B cell (primary cell): ENCODE results near the gene CSTF2. TPM values are rescaled to one million over a fixed set of nuclear protein-coding genes. Genes with fewer than 3 reads are reported as not detected.

Experiments used
- ATAC-seq: fragments of 200-7000 bp; cut with Tn5 transposase; one replicate; pipeline ENCODE4 v1.10.0; 2021; ENCODE audit warnings: low read depth, mild to moderate bottlenecking, moderate number of reproducible peaks, moderate library complexity
- CTCF ChIA-PET: fragments of 350-600 bp; sonication (Branson Sonifier 250); formaldehyde crosslinking; loops from one replicate; lab custom pipeline; 2021; ENCODE audit warnings: antibody characterized with exemption, inconsistent platforms; lab: Charles Lee
- POLR2A ChIA-PET: fragments of 350-600 bp; sonication (Branson Sonifier 250); formaldehyde crosslinking; loops from one replicate; lab custom pipeline; 2021; ENCODE audit warnings: antibody characterized with exemption; lab: Charles Lee
- DNase-seq: peaks from one replicate; pipeline ENCODE4 v3.0.0; 2013
- H2AFZ ChIP-seq: 2 replicates; pipeline ENCODE4 v1.6.1; 2012; ENCODE audit warnings: mild to moderate bottlenecking, low read depth, low read length; ENCODE audit not compliant: insufficient read depth, poor library complexity, severe bottlenecking
- H3K27ac ChIP-seq, 2 donors: 1 replicate in 1 of 2; 2 replicates in 1 of 2; pipeline ENCODE4 v1.5.1; 2012 to 2013; ENCODE audit warnings: low read length in 2 of 2, mild to moderate bottlenecking in 2 of 2, moderate library complexity in 1 of 2
- H3K27me3 ChIP-seq, 4 experiments: fragments of 200-600 bp in 1 of 4; sonication (generic) in 1 of 4; replicated peaks in 1 of 4; 1 replicate in 2 of 4; 2 replicates in 2 of 4; pipeline versions ENCODE4 v1.6.1 to v1.7.0; 2013 to 2016; ENCODE audit warnings: low read length in 3 of 4, mild to moderate bottlenecking in 2 of 4, mixed read lengths in 1 of 4, moderate library complexity in 1 of 4; ENCODE audit not compliant: insufficient read depth in 4 of 4, control insufficient read depth in 3 of 4; ENCODE audit errors: control extremely low read depth in 1 of 4
- H3K36me3 ChIP-seq, 2 experiments: replicated peaks in 1 of 2; 1 replicate in 1 of 2; 2 replicates in 1 of 2; pipeline versions ENCODE4 v1.6.1 to v1.7.1; 2013; ENCODE audit warnings: low read length in 1 of 2; ENCODE audit not compliant: insufficient read depth in 2 of 2, control insufficient read depth in 1 of 2; ENCODE audit errors: control extremely low read depth in 1 of 2, extremely low read depth in 1 of 2
- H3K4me1 ChIP-seq, 2 donors: fragments of 200-600 bp in 1 of 2; sonication (generic) in 1 of 2; 1 replicate in 1 of 2; 2 replicates in 1 of 2; pipeline versions ENCODE4 v1.5.1 to v1.6.1; 2013 to 2017; ENCODE audit warnings: low read length in 2 of 2; ENCODE audit not compliant: control insufficient read depth in 2 of 2, insufficient read depth in 2 of 2
- H3K4me2 ChIP-seq: replicated peaks from 2 replicates; pipeline ENCODE3; 2012; ENCODE audit warnings: mild to moderate bottlenecking, low read depth, low read length; ENCODE audit not compliant: poor library complexity, severe bottlenecking
- H3K4me3 ChIP-seq, 5 experiments: fragments of 200-600 bp in 1 of 5; sonication (generic) in 1 of 5; 1 replicate in 3 of 5; 2 replicates in 2 of 5; pipeline versions ENCODE4 v1.5.1 to v1.7.0; 2011 to 2016; ENCODE audit warnings: low read length in 4 of 5, mild to moderate bottlenecking in 4 of 5, low read depth in 2 of 5, control low read depth in 1 of 5, moderate library complexity in 1 of 5; ENCODE audit not compliant: insufficient read depth in 1 of 5; ENCODE audit errors: control extremely low read depth in 1 of 5, extremely low read depth in 1 of 5
- H3K79me2 ChIP-seq: fragments of 200-600 bp; sonication (generic); one replicate; pipeline ENCODE4 v1.6.0; 2016; ENCODE audit warnings: low read length; ENCODE audit not compliant: control insufficient read depth, insufficient read depth
- H3K9ac ChIP-seq: fragments of 200-600 bp; sonication (generic); 2 replicates; pipeline ENCODE4 v1.6.1; 2017; ENCODE audit warnings: mild to moderate bottlenecking, low read length, moderate library complexity
- H3K9me3 ChIP-seq, 3 donors: one replicate each; pipeline versions ENCODE4 v1.6.1 to v1.7.1; 2013; ENCODE audit warnings: low read length in 2 of 3; ENCODE audit not compliant: control insufficient read depth in 2 of 3, insufficient read depth in 1 of 3; ENCODE audit errors: control extremely low read depth in 1 of 3
- H4K20me1 ChIP-seq: 2 replicates; pipeline ENCODE4 v1.6.0; 2012; ENCODE audit warnings: mild to moderate bottlenecking, low read length; ENCODE audit not compliant: insufficient read depth, control insufficient read depth, poor library complexity, severe bottlenecking
- H3K27ac Mint-ChIP-seq: one replicate; pipeline ENCODE4 v1.8.0; 2021; ENCODE audit warnings: mixed read lengths
- H3K27me3 Mint-ChIP-seq: one replicate; pipeline ENCODE4 v1.8.0; 2021; ENCODE audit warnings: mixed read lengths
- H3K4me1 Mint-ChIP-seq: one replicate; pipeline ENCODE4 v1.8.0; 2021; ENCODE audit warnings: mixed read lengths
- H3K4me3 Mint-ChIP-seq: one replicate; pipeline ENCODE4 v1.8.0; 2021; ENCODE audit warnings: mixed read lengths
- H3K9me3 Mint-ChIP-seq: one replicate; pipeline ENCODE4 v1.8.0; 2022; ENCODE audit warnings: mixed read lengths; ENCODE audit not compliant: insufficient read depth
- CTCF ChIP-seq: fragments of 200-600 bp; IDR thresholded peaks from one replicate; pipeline ENCODE4 v1.8.0; 2022; ENCODE audit warnings: antibody characterized with exemption, mild to moderate bottlenecking
- EZH2 ChIP-seq: IDR thresholded peaks from 2 replicates; pipeline ENCODE4 v1.6.1; 2012; ENCODE audit warnings: borderline replicate concordance, low read depth, mild to moderate bottlenecking, moderate library complexity, low read length; ENCODE audit not compliant: insufficient read depth, poor library complexity, severe bottlenecking
- WGBS: methylation state at CpG from one replicate; pipeline ENCODE4 v1.1.5; 2013; ENCODE audit warnings: missing lambda C conversion rate; ENCODE audit not compliant: insufficient coverage; 5-methylcytosine and 5-hydroxymethylcytosine counted together
- intact Hi-C: fragments of 100-400 bp; cut with micrococcal nuclease; formaldehyde crosslinking; loops from one replicate; pipeline ENCODE4 v1.10.0; 2022
- polyA plus RNA-seq: library from polyadenylated mRNA; depleted of rRNA; stranded (reverse); fragments of >200 nt; gene quantifications from 2 replicates; pipeline ENCODE4 v1.2.3, GENCODE V29; 2012
- total RNA-seq, 2 donors: library from RNA; stranded (reverse); fragments of 120-200 nt in 1 of 2; gene quantifications; 1 replicate in 1 of 2; 2 replicates in 1 of 2; pipeline versions ENCODE4 v1.2.3 to v1.2.4, GENCODE V29; 2013 to 2022

The CSTF2 gene
- total and polyA plus RNA-seq, 2 donors (not counting 1 experiment from before 2014, with no cell fraction given) = 7.0 to 16.4 TPM

GRCh38 chrX:100830547-100830946 is 10.4 kb downstream of the CSTF2 start:
- H3K27ac Mint-ChIP-seq = no peak overlapping the region
- peaks cover 11% of the 10 kb centered on the region for H3K4me1 Mint-ChIP-seq
- POLR2A ChIA-PET = no interaction called here
- Histone ChIP-seq H3K79me2 (no peaks in the 10 kb centered on the region), H3K36me3 (peaks cover 0 to 47% of the 10 kb centered on the region in 2 experiments), H3K4me3 (no peak overlapping the region), H3K4me2 (no peak overlapping the region), H3K9me3 (no peaks in the 10 kb centered on the region), H4K20me1 (no peaks in the 10 kb centered on the region), H2AFZ (no peak overlapping the region), H3K4me1 (peaks cover 0 to 13% of the 10 kb centered on the region in 2 donors), H3K27me3 (no peaks in the 10 kb centered on the region), H3K9ac (no peak overlapping the region), H3K27ac (no peak overlapping the region)
- TF ChIP-seq CTCF (no peak), EZH2 (no peak)
- H3K27me3 Mint-ChIP-seq = no peaks in the 10 kb centered on the region
- intact Hi-C loops = no loop called here
- CTCF ChIA-PET = no interaction called here
- 93% methylated on average over 3 of the region's 9 CpGs for WGBS
- H3K4me3 Mint-ChIP-seq = no peak overlapping the region
- ATAC-seq (no peak), DNase-seq (no peak)
- H3K9me3 Mint-ChIP-seq = no peaks in the 10 kb centered on the region

GRCh38 chrX:100831219-100831946 is 11.2 kb downstream of the CSTF2 start:
- CTCF ChIA-PET = no interaction called here
- 100% methylated on average over 3 of the region's 9 CpGs for WGBS
- H3K36me3 ChIP-seq = peaks cover 0 to 48% of the 10 kb centered on the region in 2 experiments

More at GRCh38 chrX:100831219-100831946, 11.2 kb downstream of the CSTF2 start:
- Histone ChIP-seq H3K4me2 (no peak overlapping the region), H3K9me3 (no peaks in the 10 kb centered on the region), H4K20me1 (no peaks in the 10 kb centered on the region), H3K9ac (no peak overlapping the region), H3K4me1 (peaks cover 0 to 13% of the 10 kb centered on the region in 2 donors), H3K79me2 (no peaks in the 10 kb centered on the region), H3K4me3 (no peak overlapping the region), H2AFZ (no peak overlapping the region), H3K27me3 (no peaks in the 10 kb centered on the region), H3K27ac (no peak overlapping the region)
- no peak for TF ChIP-seq CTCF
- no peak for TF ChIP-seq EZH2
- ATAC-seq (no peak), DNase-seq (no peak)
- Mint-ChIP-seq H3K27me3 (no peaks in the 10 kb centered on the region), H3K4me3 (no peak overlapping the region), H3K4me1 (peaks cover 11% of the 10 kb centered on the region), H3K9me3 (no peaks in the 10 kb centered on the region), H3K27ac (no peak overlapping the region)
- intact Hi-C loops = no loop called here
- POLR2A ChIA-PET = no interaction called here
